ENCODE measurements around the gene DGKH.
"Not testable (repeated sequence)": the region's sequence is repeated elsewhere in the genome, so short reads cannot be mapped to it uniquely, and the experiment has no call there.

Gene DGKH

DNA sequence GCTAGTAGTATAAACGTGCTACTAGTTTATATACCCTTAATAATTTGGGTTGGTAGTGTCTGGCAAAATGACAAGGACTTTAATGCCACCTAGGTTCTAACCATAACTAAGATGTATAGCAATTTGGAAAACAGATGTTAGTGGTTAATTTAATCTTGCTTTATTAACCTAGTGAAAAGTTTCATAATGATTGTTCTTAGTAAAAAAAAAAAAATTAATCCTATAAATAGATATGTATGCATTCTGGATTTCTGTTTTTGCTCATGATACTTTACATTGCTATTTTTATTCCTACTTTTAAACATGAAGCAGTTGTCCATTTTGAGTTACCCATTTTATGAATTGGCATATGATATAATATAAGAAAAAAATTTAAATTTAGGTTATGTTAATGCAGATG lies 36.3 kb downstream of the DGKH start:
- no peak overlapping the region for H2BK12ac ChIP-seq (ENCODE audit: low read length)
- H2AFZ ChIP-seq (ENCODE audit: low read length): no peak overlapping the region
- H3K9ac ChIP-seq (ENCODE audit: low read depth, low read length, poor library complexity): no peak overlapping the region
- H3K27me3 ChIP-seq (ENCODE audit: control insufficient read depth in 3 of 3, insufficient read depth in 3 of 3, low read depth in 1 of 3, low read length in 3 of 3): no peaks in the 10 kb centered on the region
- no peak for DNase-seq (ENCODE audit: low spot score)
- no peak overlapping the region for H2BK5ac ChIP-seq (ENCODE audit: low read length)
- H3K4me3 ChIP-seq (ENCODE audit: low read length in 2 of 2): no peak overlapping the region
- H3K27ac ChIP-seq (replicated peaks; ENCODE audit: low read length): no peak overlapping the region
- no peak overlapping the region for H3K23ac ChIP-seq (ENCODE audit: low read depth, low read length, poor library complexity)
- no peaks in the 10 kb centered on the region for H3K4me1 ChIP-seq (ENCODE audit: control insufficient read depth in 2 of 2, insufficient read depth in 1 of 2, low read depth in 1 of 2, low read length in 2 of 2)
- no peak overlapping the region for H3K18ac ChIP-seq (ENCODE audit: low read length)
- no peak overlapping the region for H3K4me2 ChIP-seq (ENCODE audit: insufficient read depth, low read length, poor library complexity, severe bottlenecking)
- no peak overlapping the region for H4K8ac ChIP-seq (ENCODE audit: low read depth, low read length)
- no peaks in the 10 kb centered on the region for H3K79me1 ChIP-seq (ENCODE audit: low read depth, low read length)
- peaks cover 2 to 27% of the 10 kb centered on the region in 2 donors for H3K9me3 ChIP-seq (replicated peaks in 1 of 2; ENCODE audit: control insufficient read depth in 2 of 2, insufficient read depth in 1 of 2, low read depth in 1 of 2, low read length in 2 of 2)
- no peak overlapping the region for H2BK15ac ChIP-seq (ENCODE audit: low read length)
- no peak overlapping the region for H2AK5ac ChIP-seq (ENCODE audit: low read depth, low read length)
- H3K14ac ChIP-seq (ENCODE audit: low read length): no peak overlapping the region
- H4K91ac ChIP-seq (ENCODE audit: low read depth, low read length, poor library complexity): no peak overlapping the region
- H2BK120ac ChIP-seq (ENCODE audit: low read depth, low read length): no peak overlapping the region
- WGBS, 2 donors (ENCODE audit: extremely low coverage in 2 of 2, insufficient read length in 2 of 2, insufficient replicate concordance in 1 of 2): no CpG with 5 or more reads among the region's 1 CpG
- peaks cover 0 to 8% of the 10 kb centered on the region in 2 donors for H3K36me3 ChIP-seq (replicated peaks in 1 of 2; ENCODE audit: control insufficient read depth in 2 of 2, insufficient read depth in 2 of 2, low read length in 2 of 2)
- H3K4ac ChIP-seq (ENCODE audit: low read length): no peak overlapping the region

DNA sequence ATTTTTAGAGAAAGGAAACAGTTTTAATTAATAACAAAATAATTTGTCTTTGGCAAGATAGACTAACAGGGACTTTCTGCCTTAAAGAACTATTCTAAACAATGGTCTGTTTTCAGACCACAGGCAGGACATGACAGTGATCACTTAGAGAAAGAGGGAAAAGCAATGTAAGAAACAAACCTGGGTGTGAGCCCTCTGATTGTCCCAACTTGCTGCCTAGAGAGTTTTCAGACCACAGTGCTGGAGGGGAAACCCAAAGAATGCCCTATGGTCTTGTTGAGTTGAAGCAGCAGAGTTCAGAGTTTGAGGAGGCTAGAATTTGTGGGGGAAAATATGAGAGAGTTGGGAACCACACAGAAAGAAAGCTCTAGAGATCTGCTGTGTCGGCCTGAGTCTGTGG lies 38.1 kb downstream of the DGKH start:
- Histone ChIP-seq H2BK120ac (ENCODE audit: low read depth, low read length) (no peak overlapping the region), H3K23ac (ENCODE audit: low read depth, low read length, poor library complexity) (no peak overlapping the region), H2AFZ (ENCODE audit: low read length) (no peak overlapping the region), H3K9me3 (replicated peaks in 1 of 2; ENCODE audit: control insufficient read depth in 2 of 2, insufficient read depth in 1 of 2, low read depth in 1 of 2, low read length in 2 of 2) (peaks cover 2 to 23% of the 10 kb centered on the region in 2 donors), H3K4me1 (ENCODE audit: control insufficient read depth in 2 of 2, insufficient read depth in 1 of 2, low read depth in 1 of 2, low read length in 2 of 2) (no peaks in the 10 kb centered on the region), H3K4me2 (ENCODE audit: insufficient read depth, low read length, poor library complexity, severe bottlenecking) (no peak overlapping the region), H3K27me3 (ENCODE audit: control insufficient read depth in 3 of 3, insufficient read depth in 3 of 3, low read depth in 1 of 3, low read length in 3 of 3) (no peaks in the 10 kb centered on the region), H2BK5ac (ENCODE audit: low read length) (no peak overlapping the region), H3K36me3 (replicated peaks in 1 of 2; ENCODE audit: control insufficient read depth in 2 of 2, insufficient read depth in 2 of 2, low read length in 2 of 2) (peaks cover 0 to 12% of the 10 kb centered on the region in 2 donors), H3K4me3 (ENCODE audit: low read length in 2 of 2) (no peak overlapping the region), H3K27ac (replicated peaks; ENCODE audit: low read length) (no peak overlapping the region), H3K18ac (ENCODE audit: low read length) (no peak overlapping the region), H3K9ac (ENCODE audit: low read depth, low read length, poor library complexity) (no peak overlapping the region), H4K91ac (ENCODE audit: low read depth, low read length, poor library complexity) (no peak overlapping the region), H2AK5ac (ENCODE audit: low read depth, low read length) (no peak overlapping the region), H3K14ac (ENCODE audit: low read length) (no peak overlapping the region), H2BK15ac (ENCODE audit: low read length) (no peak overlapping the region), H3K4ac (ENCODE audit: low read length) (no peak overlapping the region), H2BK12ac (ENCODE audit: low read length) (no peak overlapping the region), H3K79me1 (ENCODE audit: low read depth, low read length) (no peaks in the 10 kb centered on the region), H4K8ac (ENCODE audit: low read depth, low read length) (no peak overlapping the region)
- no CpG with 5 or more reads among the region's 1 CpG for WGBS, 2 donors (ENCODE audit: extremely low coverage in 2 of 2, insufficient read length in 2 of 2, insufficient replicate concordance in 1 of 2)
- DNase-seq (ENCODE audit: low spot score): no peak

DNA sequence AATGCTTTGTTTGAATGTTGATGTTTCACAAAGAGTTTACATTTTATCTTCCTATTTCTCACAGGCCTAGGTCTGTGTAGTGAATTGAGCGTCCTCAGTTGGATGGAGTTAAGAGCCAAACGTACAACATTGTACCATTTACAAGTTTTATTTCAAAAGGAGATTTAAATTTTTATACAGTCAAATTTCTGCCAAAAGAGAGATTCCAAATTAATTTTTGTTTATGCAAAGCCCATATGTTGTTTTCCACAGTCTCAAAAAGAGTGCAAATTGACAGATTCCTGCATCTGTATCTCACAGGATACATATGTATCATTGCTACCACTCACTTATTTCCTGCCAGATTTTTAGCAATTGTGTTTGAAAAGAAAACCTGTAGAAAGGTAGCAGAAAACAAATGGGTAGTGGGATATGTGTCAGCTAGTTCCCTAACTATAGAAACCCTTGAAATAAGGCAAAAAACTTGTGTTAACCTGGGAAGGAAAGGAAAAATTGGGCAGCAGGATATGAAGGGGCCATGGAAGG lies 46.1 kb downstream of the DGKH start:
- H3K18ac ChIP-seq (ENCODE audit: low read length): no peak overlapping the region
- no peaks in the 10 kb centered on the region for H3K27me3 ChIP-seq (ENCODE audit: control insufficient read depth in 3 of 3, insufficient read depth in 3 of 3, low read depth in 1 of 3, low read length in 3 of 3)
- H3K9ac ChIP-seq (ENCODE audit: low read depth, low read length, poor library complexity): no peak overlapping the region
- H4K8ac ChIP-seq (ENCODE audit: low read depth, low read length): no peak overlapping the region
- H3K9me3 ChIP-seq (replicated peaks in 1 of 2; ENCODE audit: control insufficient read depth in 2 of 2, insufficient read depth in 1 of 2, low read depth in 1 of 2, low read length in 2 of 2): peaks cover 0 to 8% of the 10 kb centered on the region in 2 donors
- H3K4me2 ChIP-seq (ENCODE audit: insufficient read depth, low read length, poor library complexity, severe bottlenecking): no peak overlapping the region
- H2AK5ac ChIP-seq (ENCODE audit: low read depth, low read length): no peak overlapping the region
- no peak overlapping the region for H4K91ac ChIP-seq (ENCODE audit: low read depth, low read length, poor library complexity)
- peaks cover 0 to 8% of the 10 kb centered on the region in 2 donors for H3K36me3 ChIP-seq (replicated peaks in 1 of 2; ENCODE audit: control insufficient read depth in 2 of 2, insufficient read depth in 2 of 2, low read length in 2 of 2)
- H3K4ac ChIP-seq (ENCODE audit: low read length): no peak overlapping the region
- no peaks in the 10 kb centered on the region for H3K79me1 ChIP-seq (ENCODE audit: low read depth, low read length)
- no peak for DNase-seq (ENCODE audit: low spot score)
- no peak overlapping the region for H3K23ac ChIP-seq (ENCODE audit: low read depth, low read length, poor library complexity)
- WGBS, 2 donors (ENCODE audit: extremely low coverage in 2 of 2, insufficient read length in 2 of 2, insufficient replicate concordance in 1 of 2): no CpG with 5 or more reads among the region's 2 CpGs
- no peak overlapping the region for H2BK15ac ChIP-seq (ENCODE audit: low read length)
- H3K4me1 ChIP-seq (ENCODE audit: control insufficient read depth in 2 of 2, insufficient read depth in 1 of 2, low read depth in 1 of 2, low read length in 2 of 2): no peaks in the 10 kb centered on the region
- no peak overlapping the region for H3K27ac ChIP-seq (replicated peaks; ENCODE audit: low read length)
- no peak overlapping the region for H2AFZ ChIP-seq (ENCODE audit: low read length)
- H2BK120ac ChIP-seq (ENCODE audit: low read depth, low read length): no peak overlapping the region
- no peak overlapping the region for H3K4me3 ChIP-seq (ENCODE audit: low read length in 2 of 2)
- H3K14ac ChIP-seq (ENCODE audit: low read length): no peak overlapping the region
- no peak overlapping the region for H2BK12ac ChIP-seq (ENCODE audit: low read length)
- H2BK5ac ChIP-seq (ENCODE audit: low read length): no peak overlapping the region

DNA sequence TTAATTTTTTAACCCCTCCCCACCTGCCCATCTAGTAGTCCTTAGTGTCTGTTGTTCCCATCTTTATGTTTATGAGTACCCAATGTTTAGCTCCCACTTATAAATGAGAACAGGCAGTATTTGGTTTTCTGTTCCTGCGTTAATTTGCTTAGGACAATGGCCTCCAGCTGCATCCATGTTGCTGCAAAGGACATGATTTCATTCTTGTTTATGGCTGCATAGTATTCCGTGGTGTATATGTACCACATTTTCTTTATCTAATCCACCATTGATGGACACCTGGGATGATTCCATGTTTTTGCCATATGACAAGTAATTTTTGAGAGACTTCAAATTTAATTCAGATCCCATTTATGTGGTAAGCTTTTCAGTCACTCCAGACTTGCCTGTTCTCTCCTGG lies 47.8 kb downstream of the DGKH start:
- not testable (repeated sequence) for H3K14ac ChIP-seq (ENCODE audit: low read length); H3K23ac ChIP-seq (ENCODE audit: low read depth, low read length, poor library complexity); H3K18ac ChIP-seq (ENCODE audit: low read length); H3K9me3 ChIP-seq (replicated peaks in 1 of 2; ENCODE audit: control insufficient read depth in 2 of 2, insufficient read depth in 1 of 2, low read depth in 1 of 2, low read length in 2 of 2); H2AFZ ChIP-seq (ENCODE audit: low read length); H4K91ac ChIP-seq (ENCODE audit: low read depth, low read length, poor library complexity); H2BK5ac ChIP-seq (ENCODE audit: low read length); H3K4ac ChIP-seq (ENCODE audit: low read length); H3K79me1 ChIP-seq (ENCODE audit: low read depth, low read length); H3K4me3 ChIP-seq (ENCODE audit: low read length in 2 of 2); H2AK5ac ChIP-seq (ENCODE audit: low read depth, low read length); DNase-seq (ENCODE audit: low spot score); H3K36me3 ChIP-seq (replicated peaks in 1 of 2; ENCODE audit: control insufficient read depth in 2 of 2, insufficient read depth in 2 of 2, low read length in 2 of 2); H2BK12ac ChIP-seq (ENCODE audit: low read length); H3K4me1 ChIP-seq (ENCODE audit: control insufficient read depth in 2 of 2, insufficient read depth in 1 of 2, low read depth in 1 of 2, low read length in 2 of 2); H3K9ac ChIP-seq (ENCODE audit: low read depth, low read length, poor library complexity); H3K4me2 ChIP-seq (ENCODE audit: insufficient read depth, low read length, poor library complexity, severe bottlenecking); H3K27ac ChIP-seq (replicated peaks; ENCODE audit: low read length); H2BK15ac ChIP-seq (ENCODE audit: low read length); H3K27me3 ChIP-seq (ENCODE audit: control insufficient read depth in 3 of 3, insufficient read depth in 3 of 3, low read depth in 1 of 3, low read length in 3 of 3); H2BK120ac ChIP-seq (ENCODE audit: low read depth, low read length); H4K8ac ChIP-seq (ENCODE audit: low read depth, low read length)
- no CpG with 5 or more reads among the region's 2 CpGs for WGBS, 2 donors (ENCODE audit: extremely low coverage in 2 of 2, insufficient read length in 2 of 2, insufficient replicate concordance in 1 of 2)

Measured in neuronal stem cell (in vitro differentiated cells).